K562 (cell line): ENCODE measurements around the gene NOS1. TPM values are rescaled to one million over a fixed set of nuclear protein-coding genes. Genes with fewer than 3 reads are reported as not detected.
A peak's percentile ranks its signal among the peaks of the same experiment; 100 is the strongest.

Experiments used
- ATAC-seq: fragments of 200-7000 bp; cut with Tn5 transposase; 3 replicates; pipeline ENCODE4 v1.9.1; 2020; ENCODE audit warnings: moderate library complexity
- BruUV-seq: library from RNA; stranded (reverse); fragments of 400-500 nt; replicated peaks from 2 replicates; lab custom pipeline; 2021; lab: Mats Ljungman, UMichigan
- CTCF ChIA-PET: fragments of 300-600 bp; formaldehyde crosslinking; extraction: SDS; loops from one replicate; lab custom pipeline; 2021; ENCODE audit warnings: low intra/inter-chr PET ratio; lab: Yijun Ruan, JAX
- POLR2A ChIA-PET: fragments of 300-600, 350-650 bp; sonication (Branson Sonifier 250); formaldehyde crosslinking; extraction: SDS; loops from one replicate; lab custom pipeline; 2021; ENCODE audit warnings: antibody characterized with exemption, inconsistent platforms; lab: Yijun Ruan, JAX
- DNase-seq, 4 experiments: peaks; one replicate each; pipeline versions ENCODE4 v3.0.0 to v3.0.0-alpha.2; 2011 to 2018; ENCODE audit warnings: low spot score in 3 of 4, mixed read lengths in 3 of 4; ENCODE audit errors: extremely low read depth in 1 of 4
- FAIRE-seq: peaks from 2 replicates; lab custom pipeline; 2011; peaks lifted over from hg19 to GRCh38; lab: Jason Lieb, UNC
- H2AFZ ChIP-seq: 2 replicates; pipeline ENCODE4 v1.6.0; 2011; ENCODE audit warnings: low read depth, low read length, control low read depth, inconsistent platforms
- H3K27ac ChIP-seq: fragments of 200-600 bp; 3 replicates; pipeline ENCODE4 v1.8.0; 2011; ENCODE audit warnings: low read depth, mild to moderate bottlenecking, control low read depth, inconsistent platforms, low read length, moderate library complexity, mixed read lengths; ENCODE audit errors: extremely low read depth
- H3K27me3 ChIP-seq, 2 experiments: fragments of 300-600 bp in 1 of 2; 2 replicates in 1 of 2; 3 replicates in 1 of 2; pipeline versions ENCODE4 v1.6.0 to v1.8.0; 2011; ENCODE audit warnings: inconsistent platforms in 2 of 2, low read length in 2 of 2, mild to moderate bottlenecking in 1 of 2, mixed read lengths in 1 of 2, moderate library complexity in 1 of 2; ENCODE audit not compliant: control insufficient read depth in 2 of 2, insufficient read depth in 2 of 2
- H3K36me3 ChIP-seq: fragments of 300-600 bp; 3 replicates; pipeline ENCODE4 v1.8.0; 2011; ENCODE audit warnings: mild to moderate bottlenecking, low read length, inconsistent platforms; ENCODE audit not compliant: control insufficient read depth, insufficient read depth
- H3K4me1 ChIP-seq, 2 experiments: fragments of 200-600 bp in 1 of 2; replicated peaks in 1 of 2; 2 replicates in 1 of 2; 3 replicates in 1 of 2; pipeline versions ENCODE4 v1.5.1 to v1.8.0; 2011; ENCODE audit warnings: inconsistent platforms in 2 of 2, low read length in 2 of 2, mild to moderate bottlenecking in 1 of 2, mixed read lengths in 1 of 2, moderate library complexity in 1 of 2; ENCODE audit not compliant: control insufficient read depth in 2 of 2, insufficient read depth in 2 of 2
- H3K4me2 ChIP-seq: 2 replicates; pipeline ENCODE4 v1.6.1; 2011; ENCODE audit warnings: low read length, control low read depth, inconsistent platforms, mixed read lengths; ENCODE audit not compliant: insufficient read depth
- H3K4me3 ChIP-seq: fragments of 200-600 bp; sonication (generic), shearing (Covaris generic); 2 replicates; pipeline ENCODE4 v1.5.1; 2016; ENCODE audit warnings: control low read depth, inconsistent platforms
- H3K79me2 ChIP-seq: fragments of 200-600 bp; 3 replicates; pipeline ENCODE4 v1.8.0; 2011; ENCODE audit warnings: low read length, inconsistent platforms; ENCODE audit not compliant: control insufficient read depth, insufficient read depth
- H3K9ac ChIP-seq, 2 experiments: 2 replicates each; pipeline versions ENCODE4 v1.6.0 to v1.6.1; 2011; ENCODE audit warnings: low read depth in 2 of 2, low read length in 2 of 2, control low read depth in 1 of 2, inconsistent platforms in 1 of 2, mild to moderate bottlenecking in 1 of 2, mixed read lengths in 1 of 2; ENCODE audit not compliant: insufficient read depth in 1 of 2
- H3K9me1 ChIP-seq: one replicate; pipeline ENCODE4 v1.6.0; 2011; ENCODE audit warnings: inconsistent platforms, mild to moderate bottlenecking, low read length, moderate library complexity; ENCODE audit not compliant: control insufficient read depth, insufficient read depth
- H3K9me3 ChIP-seq: replicated peaks from 2 replicates; pipeline ENCODE4 v1.5.1; 2011; ENCODE audit warnings: low read depth, low read length, inconsistent platforms; ENCODE audit not compliant: control insufficient read depth, insufficient read depth
- H4K20me1 ChIP-seq: replicated peaks from 2 replicates; pipeline ENCODE4 v1.6.1; 2011; ENCODE audit warnings: low read length, inconsistent platforms, mixed read lengths; ENCODE audit not compliant: control insufficient read depth, insufficient read depth
- BMI1 ChIP-seq: fragments of 150-350 bp; IDR thresholded peaks from 2 replicates; pipeline ENCODE4 v1.6.1; 2014; ENCODE audit warnings: low read length
- CBX1 ChIP-seq: sonication (generic); IDR thresholded peaks from 2 replicates; pipeline ENCODE4 v1.6.1; 2016; ENCODE audit warnings: antibody characterized with exemption, low read depth, mild to moderate bottlenecking
- CBX3 ChIP-seq, 2 experiments: IDR thresholded peaks; 1 replicate in 1 of 2; 2 replicates in 1 of 2; pipeline ENCODE4 v1.6.1; 2012; ENCODE audit warnings: inconsistent platforms in 2 of 2, low read length in 2 of 2, borderline replicate concordance in 1 of 2, control low read depth in 1 of 2
- CHD4 ChIP-seq: fragments of 200-600 bp; sonication (generic); IDR thresholded peaks from 3 replicates; pipeline ENCODE4 v1.6.1; 2012; ENCODE audit warnings: low read depth, mild to moderate bottlenecking, mixed read lengths, low read length, inconsistent platforms; ENCODE audit not compliant: insufficient read depth, insufficient replicate concordance, poor library complexity, severe bottlenecking
- CREM ChIP-seq: IDR thresholded peaks from 2 replicates; pipeline ENCODE4 v1.6.1; 2014; ENCODE audit warnings: antibody characterized with exemption, low read depth
- EP400 ChIP-seq: fragments of 450-650 bp; IDR thresholded peaks from 2 replicates; pipeline ENCODE4 v1.6.1; 2017; ENCODE audit warnings: antibody characterized with exemption, mild to moderate bottlenecking, moderate library complexity
- MBD2 ChIP-seq: sonication (generic); IDR thresholded peaks from 2 replicates; pipeline ENCODE4 v1.6.1; 2016; ENCODE audit warnings: low read depth, borderline replicate concordance
- NCOA2 ChIP-seq, 2 experiments: fragments of 450-650 bp; IDR thresholded peaks; 2 replicates each; pipeline ENCODE4 v1.6.1; 2018; ENCODE audit warnings: mild to moderate bottlenecking in 2 of 2, moderate library complexity in 1 of 2; ENCODE audit not compliant: partially characterized antibody in 2 of 2
- NUFIP1 ChIP-seq: fragments of 450-650 bp; IDR thresholded peaks from 2 replicates; pipeline ENCODE4 v1.6.1; 2018; ENCODE audit not compliant: partially characterized antibody
- RAD21 ChIP-seq, 2 experiments: fragments of 250-450 bp in 1 of 2; fragments of 450-650 bp in 1 of 2; sonication (Bioruptor Pico) in 1 of 2; formaldehyde crosslinking in 1 of 2; IDR thresholded peaks in 1 of 2; conservative IDR thresholded peaks in 1 of 2; 2 replicates each; pipeline versions ENCODE4 v1.4.0 to v1.8.0; 2020 to 2022; ENCODE audit warnings: mild to moderate bottlenecking in 2 of 2, moderate library complexity in 1 of 2
- SMC3 ChIP-seq: conservative IDR thresholded peaks from 2 replicates; pipeline ENCODE4 v1.6.1; 2011; ENCODE audit warnings: low read depth, low read length, improper control_type of control experiment; ENCODE audit not compliant: insufficient read depth
- YBX1 ChIP-seq: fragments of 450-650 bp; IDR thresholded peaks from 2 replicates; pipeline ENCODE4 v1.7.1; 2016; ENCODE audit warnings: mild to moderate bottlenecking
- YY1 ChIP-seq, 3 experiments: IDR thresholded peaks; 2 replicates each; pipeline ENCODE4 v1.6.1; 2011; ENCODE audit warnings: low read length in 2 of 3, mild to moderate bottlenecking in 2 of 3, moderate library complexity in 2 of 3, borderline replicate concordance in 1 of 3, control low read depth in 1 of 3, low read depth in 1 of 3; ENCODE audit not compliant: insufficient read depth in 3 of 3, insufficient replicate concordance in 2 of 3, control insufficient read depth in 1 of 3, insufficient read length in 1 of 3; ENCODE audit errors: extremely low read depth in 1 of 3
- ZNF174 ChIP-seq: fragments of 250-450 bp; sonication (Bioruptor Pico); IDR thresholded peaks from 2 replicates; pipeline ENCODE4 v1.4.0; 2020; ENCODE audit warnings: mild to moderate bottlenecking
- ZNF57 ChIP-seq: fragments of 450-650 bp; formaldehyde crosslinking; IDR thresholded peaks from 2 replicates; pipeline ENCODE4 v1.4.0; 2020; ENCODE audit warnings: mild to moderate bottlenecking, moderate library complexity
- WGBS: fragments of 100-300 bp; shearing (Covaris generic); methylation state at CpG from one replicate; pipeline ENCODE4 v1.1.6; 2016; ENCODE audit warnings: low coverage, mixed read lengths; ENCODE audit not compliant: insufficient coverage; ENCODE audit errors: missing lambda C conversion rate; 5-methylcytosine and 5-hydroxymethylcytosine counted together
- in situ Hi-C: fragments of 300-500 bp; cut with MboI; formaldehyde crosslinking; loops from 4 replicates; pipeline ENCODE4 v1.15.0; 2018; ENCODE audit warnings: inconsistent platforms, mixed read lengths
- intact Hi-C: fragments of 100-400 bp; cut with micrococcal nuclease; formaldehyde crosslinking; loops from 2 replicates; pipeline ENCODE4 v1.14.2; 2022
- polyA plus RNA-seq, 8 experiments: library from polyadenylated mRNA; depleted of rRNA in 4 of 8; stranded (reverse) in 5 of 8; unstranded in 3 of 8; fragments of >200 nt; fragmentation: Nextera tagmentation in 2 of 8; fragmentation: Illumina TruSeq in 1 of 8; extraction: Ambion mirVana in 2 of 8; extraction: Trizol in 1 of 8; gene quantifications; 2 replicates each; pipeline versions ENCODE4 v1.2.1 to v1.2.3, GENCODE V29; 2011 to 2014; ENCODE audit warnings: inconsistent platforms in 1 of 8, missing spikeins in 1 of 8
- total RNA-seq, 7 experiments: library from RNA; depleted of rRNA in 6 of 7; stranded (reverse); fragments of >200 nt in 6 of 7; fragmentation: Illumina TruSeq in 2 of 7; extraction: Trizol in 2 of 7; gene quantifications; 2 replicates each; pipeline versions ENCODE4 v1.2.1 to v1.2.3, GENCODE V29; 2011 to 2021; ENCODE audit warnings: low replicate concordance in 1 of 7
- TF ChIP-seq, protein P1 (sequence below): sonication (generic); formaldehyde crosslinking; IDR thresholded peaks from 2 replicates; pipeline ENCODE4 v1.8.0; 2022; ENCODE audit warnings: missing genetic modification reagents, mild to moderate bottlenecking, moderate library complexity, borderline replicate concordance
- TF ChIP-seq, protein P2 (sequence below): IDR thresholded peaks from 2 replicates; pipeline ENCODE4 v1.6.1; 2011; ENCODE audit warnings: borderline replicate concordance, low read depth, mild to moderate bottlenecking, moderate library complexity, low read length; ENCODE audit not compliant: insufficient read depth, poor library complexity, severe bottlenecking
- TF ChIP-seq, protein P3 (sequence below): fragments of 250-450 bp; sonication (Bioruptor Pico); IDR thresholded peaks from 2 replicates; pipeline ENCODE4 v1.8.0; 2021; ENCODE audit warnings: moderate library complexity, mild to moderate bottlenecking, inconsistent platforms

NOS1 gene
- total and polyA plus RNA-seq, 9 of the 15 experiments (the other 6 are each of a cell fraction or from before 2014, with no cell fraction given), result not detected

DNA sequence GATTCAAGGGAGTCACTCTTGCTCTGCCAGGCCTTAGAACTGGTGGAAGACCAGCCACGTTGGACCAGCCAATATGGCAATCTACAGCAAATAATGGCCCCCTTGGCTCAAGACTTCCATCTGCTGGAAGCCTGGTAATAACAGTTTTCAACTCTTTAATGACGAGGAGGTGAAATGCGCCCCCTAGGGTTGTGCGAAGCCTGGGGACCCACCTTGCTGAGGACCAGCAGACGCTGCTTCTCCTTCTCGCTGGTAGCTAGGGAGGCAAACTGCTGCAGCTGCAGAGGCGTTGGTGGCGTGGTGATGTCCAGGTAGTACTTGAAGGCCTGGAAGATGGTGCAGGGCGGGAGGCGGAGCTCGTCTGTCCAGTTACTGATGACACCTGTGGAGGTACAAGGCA is 129.7 kb downstream of the NOS1 start:
- Histone ChIP-seq H4K20me1 (peaks cover 3% of the 10 kb centered on the region; the same call in 1 of the 2 replicates), H3K36me3 (no peaks in the 10 kb centered on the region), H3K27me3 (peaks cover 0 to 26% of the 10 kb centered on the region in 2 experiments; a peak in 2 of 5 replicates), H2AFZ (no peak overlapping the region), H3K27ac (no peak overlapping the region), H3K9me1 (no peaks in the 10 kb centered on the region), H3K9me3 (no peaks in the 10 kb centered on the region), H3K9ac (no peak overlapping the region), H3K79me2 (no peaks in the 10 kb centered on the region), H3K4me3 (no peak overlapping the region), H3K4me2 (no peak overlapping the region), H3K4me1 (0 out of 5 replicates have a peak, but pooled peaks cover 0 to 2% of the 10 kb centered on the region in 2 experiments)
- in situ Hi-C loops, result loop anchor here (10.0 kb wide), 1 partner anchor 443 kb away; no protein-coding TSS in a partner anchor
- 0% methylated on average over 8 of the region's 11 CpGs for WGBS
- FAIRE-seq (no peak), DNase-seq (peak in 2 of 4 experiments; percentile 34 to 37), ATAC-seq (peak; percentile 69)
- intact Hi-C loops, result loop anchor here (10.0 kb wide), 1 partner anchor 133 kb away; the partner anchor contains the start of gene NOS1
- no TSS peak for BruUV-seq
- ChIA-PET CTCF (no interaction called here), POLR2A (interaction anchor here (0.6 to 1.3 kb wide), 4 partner anchors 9 to 23 kb away, joined by 3 to 4 read pairs (median 4); no protein-coding TSS in a partner anchor)
- TF ChIP-seq RAD21 (CRISPR knock-in tag; conservative IDR thresholded peaks at IDR 0.05 in 1 of 2, IDR thresholded peaks at IDR 0.05 in 1 of 2), result peak in 1 of 2 experiments; percentile 35; a peak in 1 of 4 replicates
- TF ChIP-seq, protein P1, sequence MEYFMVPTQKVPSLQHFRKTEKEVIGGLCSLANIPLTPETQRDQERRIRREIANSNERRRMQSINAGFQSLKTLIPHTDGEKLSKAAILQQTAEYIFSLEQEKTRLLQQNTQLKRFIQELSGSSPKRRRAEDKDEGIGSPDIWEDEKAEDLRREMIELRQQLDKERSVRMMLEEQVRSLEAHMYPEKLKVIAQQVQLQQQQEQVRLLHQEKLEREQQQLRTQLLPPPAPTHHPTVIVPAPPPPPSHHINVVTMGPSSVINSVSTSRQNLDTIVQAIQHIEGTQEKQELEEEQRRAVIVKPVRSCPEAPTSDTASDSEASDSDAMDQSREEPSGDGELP (CRISPR knock-in tag), result no peak
- TF ChIP-seq, protein P2, sequence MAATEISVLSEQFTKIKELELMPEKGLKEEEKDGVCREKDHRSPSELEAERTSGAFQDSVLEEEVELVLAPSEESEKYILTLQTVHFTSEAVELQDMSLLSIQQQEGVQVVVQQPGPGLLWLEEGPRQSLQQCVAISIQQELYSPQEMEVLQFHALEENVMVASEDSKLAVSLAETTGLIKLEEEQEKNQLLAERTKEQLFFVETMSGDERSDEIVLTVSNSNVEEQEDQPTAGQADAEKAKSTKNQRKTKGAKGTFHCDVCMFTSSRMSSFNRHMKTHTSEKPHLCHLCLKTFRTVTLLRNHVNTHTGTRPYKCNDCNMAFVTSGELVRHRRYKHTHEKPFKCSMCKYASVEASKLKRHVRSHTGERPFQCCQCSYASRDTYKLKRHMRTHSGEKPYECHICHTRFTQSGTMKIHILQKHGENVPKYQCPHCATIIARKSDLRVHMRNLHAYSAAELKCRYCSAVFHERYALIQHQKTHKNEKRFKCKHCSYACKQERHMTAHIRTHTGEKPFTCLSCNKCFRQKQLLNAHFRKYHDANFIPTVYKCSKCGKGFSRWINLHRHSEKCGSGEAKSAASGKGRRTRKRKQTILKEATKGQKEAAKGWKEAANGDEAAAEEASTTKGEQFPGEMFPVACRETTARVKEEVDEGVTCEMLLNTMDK, result peak; percentile 54
- no peak for TF ChIP-seq NUFIP1
- peak; percentile 52; the same call in 1 of the 2 replicates for TF ChIP-seq CBX1
- TF ChIP-seq EP400, result no peak
- TF ChIP-seq BMI1, result no peak
- 0 out of 2 replicates have a peak, but pooled peaks have one; percentile 34 for TF ChIP-seq SMC3
- TF ChIP-seq CHD4, result peak; percentile 53
- 0 out of 2 replicates have a peak, but pooled peaks have one; percentile 16 for TF ChIP-seq CREM
- TF ChIP-seq YBX1, result no peak
- TF ChIP-seq CBX3 (IDR thresholded peaks at IDR 0.05; ENCODE audit: borderline replicate concordance in 1 of 2, low read length in 2 of 2), result 0 out of 3 replicates have a peak, but pooled peaks of 1 of the 2 experiments have one; percentile 24
- TF ChIP-seq ZNF57 (CRISPR knock-in tag), result no peak
- TF ChIP-seq MBD2, result no peak
- no peak for TF ChIP-seq ZNF174 (CRISPR knock-in tag)
- no peak for TF ChIP-seq NCOA2 (IDR thresholded peaks at IDR 0.05; ENCODE audit: partially characterized antibody in 2 of 2)
- TF ChIP-seq, protein P3, sequence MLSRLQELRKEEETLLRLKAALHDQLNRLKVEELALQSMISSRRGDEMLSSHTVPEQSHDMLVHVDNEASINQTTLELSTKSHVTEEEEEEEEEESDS (CRISPR knock-in tag), result no peak
- peak in 1 of 3 experiments; percentile 57 for TF ChIP-seq YY1 (IDR thresholded peaks at IDR 0.05; ENCODE audit: borderline replicate concordance in 1 of 3, control insufficient read depth in 1 of 3, extremely low read depth in 1 of 3, insufficient read depth in 3 of 3, insufficient read length in 1 of 3, insufficient replicate concordance in 2 of 3, low read depth in 1 of 3, low read length in 2 of 3)
